ENCODE results near the gene OCEL1. TPM values are rescaled to one million over a fixed set of nuclear protein-coding genes. Genes with fewer than 3 reads are reported as not detected.

OCEL1 gene
- total and polyA plus RNA-seq, 2 of the 13 experiments (the other 11 are each of a cell fraction or from before 2014, with no cell fraction given), result 10.6 to 17.2 TPM

- WGBS (ENCODE audit: low lambda C conversion rate), result no CpG with 5 or more reads among the region's 8 CpGs
- H4K20me1 ChIP-seq (ENCODE audit: insufficient read depth, low read length), result peaks cover 27% of the 10 kb centered on the region; the same call in 1 of the 2 replicates
- FAIRE-seq (no peak), DNase-seq (ENCODE audit: low spot score) (no peak), ATAC-seq (no peak)
- H3K79me2 ChIP-seq (ENCODE audit: insufficient read depth, low read length), result peaks cover 58% of the 10 kb centered on the region
- peak overlapping the region; percentile 90 for H3K9ac ChIP-seq (ENCODE audit: insufficient read depth, low read depth, low read length)
- H2AFZ ChIP-seq (ENCODE audit: low read length), result no peak overlapping the region
- H3K4me2 ChIP-seq (ENCODE audit: low read depth, low read length), result peak overlapping the region; percentile 99
- peaks cover 6 to 11% of the 10 kb centered on the region in 2 experiments; a peak in 4 of 5 replicates for H3K36me3 ChIP-seq (replicated peaks in 1 of 2; ENCODE audit: control insufficient read depth in 1 of 2, insufficient read depth in 2 of 2, low read length in 2 of 2)
- intact Hi-C loops (cut with micrococcal nuclease; ENCODE audit: unreplicated experiment) (no loop called here), in situ Hi-C loops (cut with HindIII; ENCODE audit: extremely low pct_ligation_motif_present, low pct_unique_long_range_greater_than_20kb) (no loop called here)
- ChIA-PET CTCF (ENCODE audit: low intra/inter-chr PET ratio, low total read pairs) (no interaction called here), POLR2A (interaction anchor here (0.6 to 9.0 kb wide), 8 partner anchors 8 to 28 kb away, joined by 3 to 178 read pairs (median 20); partner anchors contain the start of genes BABAM1, OCEL1 and USE1)
- peak overlapping the region; percentile 87 to 92 (median 89) for H3K4me3 ChIP-seq (replicated peaks in 1 of 3; ENCODE audit: insufficient read depth in 1 of 3, low read depth in 2 of 3, low read length in 3 of 3)
- H3K27ac ChIP-seq (ENCODE audit: extremely low read length, insufficient read depth, low read length), result peak overlapping the region; percentile 95
- peaks cover 72% of the 10 kb centered on the region for H3K4me1 ChIP-seq (ENCODE audit: insufficient read depth, low read length)
- BruUV-seq (replicated peaks), result no TSS peak
- no peaks in the 10 kb centered on the region for H3K27me3 ChIP-seq (ENCODE audit: control insufficient read depth in 1 of 2, insufficient read depth in 2 of 2, low read length in 2 of 2)
- no peaks in the 10 kb centered on the region for H3K9me3 ChIP-seq (ENCODE audit: low read length)
- no peak for TF ChIP-seq ZNF101 (CRISPR knock-in tag; IDR thresholded peaks at IDR 0.05; ENCODE audit: borderline replicate concordance, low read depth)
- TF ChIP-seq MTA1 (CRISPR knock-in tag; IDR thresholded peaks at IDR 0.05; ENCODE audit: borderline replicate concordance), result 0 out of 2 replicates have a peak, but pooled peaks have one; percentile 20
- peak; percentile 63; the same call in 1 of the 2 replicates for TF ChIP-seq PAXIP1 (CRISPR knock-in tag; conservative IDR thresholded peaks at IDR 0.05)
- no peak for TF ChIP-seq MLLT10 (CRISPR knock-in tag; IDR thresholded peaks at IDR 0.05)
- TF ChIP-seq ZNF83 (CRISPR knock-in tag; IDR thresholded peaks at IDR 0.05; ENCODE audit: borderline replicate concordance), result no peak
- 0 out of 2 replicates have a peak, but pooled peaks have one; percentile 9 for TF ChIP-seq HNF4G (IDR thresholded peaks at IDR 0.05; ENCODE audit: borderline replicate concordance, low read depth, low read length)
- TF ChIP-seq HNF4G (CRISPR knock-in tag; IDR thresholded peaks at IDR 0.05; ENCODE audit: borderline replicate concordance, low read depth), result no peak
- peak; percentile 41; the same call in 1 of the 2 replicates for TF ChIP-seq EEA1 (CRISPR knock-in tag; IDR thresholded peaks at IDR 0.05; ENCODE audit: borderline replicate concordance)
- TF ChIP-seq ZNF598 (CRISPR knock-in tag; IDR thresholded peaks at IDR 0.05; ENCODE audit: borderline replicate concordance), result no peak
- TF ChIP-seq CBX5 (CRISPR knock-in tag; IDR thresholded peaks at IDR 0.05; ENCODE audit: borderline replicate concordance), result no peak
- TF ChIP-seq ZNF34 (CRISPR knock-in tag; IDR thresholded peaks at IDR 0.05; ENCODE audit: borderline replicate concordance), result no peak
- no peak for TF ChIP-seq ZNF660 (CRISPR knock-in tag; IDR thresholded peaks at IDR 0.05; ENCODE audit: borderline replicate concordance, low read depth)
- TF ChIP-seq SAP130 (CRISPR knock-in tag; IDR thresholded peaks at IDR 0.05; ENCODE audit: low read depth), result peak; percentile 36; the same call in 1 of the 2 replicates
- peak; percentile 9 for TF ChIP-seq ZFP36 (IDR thresholded peaks at IDR 0.05; ENCODE audit: borderline replicate concordance, low read depth, low read length, partially characterized antibody)
- TF ChIP-seq MTF2 (CRISPR knock-in tag; IDR thresholded peaks at IDR 0.05; ENCODE audit: borderline replicate concordance), result no peak
- no peak for TF ChIP-seq ZFP37 (CRISPR knock-in tag; IDR thresholded peaks at IDR 0.05; ENCODE audit: borderline replicate concordance)
- TF ChIP-seq CCAR2 (optimal IDR thresholded peaks at IDR 0.05; ENCODE audit: low read depth, low read length), result no peak
- no peak for TF ChIP-seq ATF7 (IDR thresholded peaks at IDR 0.05)
- no peak for TF ChIP-seq ATF7 (CRISPR knock-in tag; IDR thresholded peaks at IDR 0.05)
These were observed 16.6 kb downstream of the OCEL1 start for GRCh38 chr19:17242431-17243208.

All from HepG2 (cell line).